GOT3 (cell line): ENCODE measurements around the gene RAB34.
"Not testable (repeated sequence)": the region's sequence is repeated elsewhere in the genome, so short reads cannot be mapped to it uniquely, and the experiment has no call there.

Experiments
- DNase-seq: peaks from one replicate; lab custom pipeline; 2025; ENCODE audit warnings: mixed read lengths; lab: John Stamatoyannopoulos, UW

Gene RAB34

GRCh38 chr17:28726627-28727491 lies 9.2 kb upstream of the RAB34 start:
- DNase-seq: peak; percentile 74

GRCh38 chr17:28726226-28726626 lies 8.6 kb upstream of the RAB34 start, which contains the start of gene TLCD1:
TLCD1 (minus strand) TSS chr17:28726233; CDS start chr17:28726097, 136 bp downstream.
- no peak for DNase-seq

- DNase-seq: peak; percentile 53
These were observed 8.1 kb upstream of the RAB34 start for GRCh38 chr17:28725660-28726225.

- DNase-seq: no peak
These were observed 7.5 kb upstream of the RAB34 start for GRCh38 chr17:28725166-28725659.

GRCh38 chr17:28724500-28725165 lies 7.0 kb upstream of the RAB34 start:
- DNase-seq: no peak

- DNase-seq: not testable (repeated sequence)
These were observed 6.3 kb upstream of the RAB34 start for GRCh38 chr17:28723836-28724499.

GRCh38 chr17:28723159-28723835 lies 5.6 kb upstream of the RAB34 start:
- no peak for DNase-seq

- no peak for DNase-seq
These were observed 4.9 kb upstream of the RAB34 start for GRCh38 chr17:28722417-28723158.

GRCh38 chr17:28720997-28721329 lies 3.3 kb upstream of the RAB34 start:
- not testable (repeated sequence) for DNase-seq

GRCh38 chr17:28720247-28720996 lies 2.8 kb upstream of the RAB34 start:
- DNase-seq: no peak

GRCh38 chr17:28719021-28719433 lies 1.4 kb upstream of the RAB34 start:
- DNase-seq: no peak

- no peak for DNase-seq
These were observed 809 bp upstream of the RAB34 start for GRCh38 chr17:28718333-28719020.

- DNase-seq: no peak
These were observed 709 bp downstream of the RAB34 start for GRCh38 chr17:28716740-28717577.

- no peak for DNase-seq
These were observed 2.5 kb downstream of the RAB34 start for GRCh38 chr17:28715217-28715616.

- DNase-seq: no peak
These were observed 3.4 kb downstream of the RAB34 start for GRCh38 chr17:28714281-28714680.

- no peak for DNase-seq
These were observed 4.8 kb downstream of the RAB34 start for GRCh38 chr17:28712705-28713415.

- no peak for DNase-seq
These were observed 5.5 kb downstream of the RAB34 start for GRCh38 chr17:28712032-28712704.

- DNase-seq: no peak
These were observed 6.0 kb downstream of the RAB34 start, which contains the start of gene PROCA1 for GRCh38 chr17:28711723-28712031. PROCA1 (minus strand) TSS chr17:28711888; CDS start chr17:28711660, 228 bp downstream.
